ENCODE data around the gene SGSH. TPM values are rescaled to one million over a fixed set of nuclear protein-coding genes. Genes with fewer than 3 reads are reported as not detected.

Gene SGSH
- total RNA-seq, 1 experiment from 2014 or later: 42.8 TPM

DNA sequence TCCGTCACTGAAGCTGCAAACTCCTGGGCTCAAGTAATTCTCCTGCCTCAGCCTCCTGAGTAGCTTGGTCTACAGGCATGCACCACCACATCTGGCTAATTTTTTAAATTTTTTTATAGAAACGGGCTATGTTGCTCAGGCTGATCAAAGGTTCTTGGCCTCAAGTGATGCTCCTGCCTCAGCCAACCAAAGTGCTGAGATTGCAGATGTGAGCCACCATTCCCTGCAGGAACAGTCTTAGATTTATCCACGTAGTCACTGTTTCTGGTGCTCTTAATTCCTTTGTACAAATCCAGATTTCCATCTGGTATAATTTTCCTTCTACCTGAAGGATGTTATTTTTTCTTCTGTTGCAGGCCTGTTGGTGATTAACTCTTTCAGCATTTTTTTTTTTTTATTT, 13.1 kb upstream of the SGSH start:
- Mint-ChIP-seq H3K4me1 (ENCODE audit: low read depth, unreplicated experiment) (no peaks in the 10 kb centered on the region), H3K9me3 (ENCODE audit: unreplicated experiment) (peaks cover 13% of the 10 kb centered on the region), H3K4me3 (ENCODE audit: unreplicated experiment) (no peak overlapping the region), H3K36me3 (ENCODE audit: insufficient read depth, unreplicated experiment) (peaks cover 54% of the 10 kb centered on the region), H3K27me3 (ENCODE audit: insufficient read depth, unreplicated experiment) (no peaks in the 10 kb centered on the region), H3K27ac (ENCODE audit: unreplicated experiment) (no peak overlapping the region)
- H3K4me3 ChIP-seq (ENCODE audit: low read depth, low read length): no peak overlapping the region
- no peaks in the 10 kb centered on the region for H3K4me1 ChIP-seq
- POLR2A ChIA-PET: no interaction called here
- no peaks in the 10 kb centered on the region for H3K27me3 ChIP-seq (replicated peaks; ENCODE audit: control insufficient read depth, insufficient read depth, low read length)
- H3K36me3 ChIP-seq (ENCODE audit: control insufficient read depth, insufficient read depth, low read length): no peaks in the 10 kb centered on the region
- DNase-seq: no peak
- intact Hi-C loops (cut with micrococcal nuclease; ENCODE audit: unreplicated experiment): no loop called here
- CTCF ChIA-PET: no interaction called here
- BruUV-seq (replicated peaks): no TSS peak
- TF ChIP-seq, protein P1, sequence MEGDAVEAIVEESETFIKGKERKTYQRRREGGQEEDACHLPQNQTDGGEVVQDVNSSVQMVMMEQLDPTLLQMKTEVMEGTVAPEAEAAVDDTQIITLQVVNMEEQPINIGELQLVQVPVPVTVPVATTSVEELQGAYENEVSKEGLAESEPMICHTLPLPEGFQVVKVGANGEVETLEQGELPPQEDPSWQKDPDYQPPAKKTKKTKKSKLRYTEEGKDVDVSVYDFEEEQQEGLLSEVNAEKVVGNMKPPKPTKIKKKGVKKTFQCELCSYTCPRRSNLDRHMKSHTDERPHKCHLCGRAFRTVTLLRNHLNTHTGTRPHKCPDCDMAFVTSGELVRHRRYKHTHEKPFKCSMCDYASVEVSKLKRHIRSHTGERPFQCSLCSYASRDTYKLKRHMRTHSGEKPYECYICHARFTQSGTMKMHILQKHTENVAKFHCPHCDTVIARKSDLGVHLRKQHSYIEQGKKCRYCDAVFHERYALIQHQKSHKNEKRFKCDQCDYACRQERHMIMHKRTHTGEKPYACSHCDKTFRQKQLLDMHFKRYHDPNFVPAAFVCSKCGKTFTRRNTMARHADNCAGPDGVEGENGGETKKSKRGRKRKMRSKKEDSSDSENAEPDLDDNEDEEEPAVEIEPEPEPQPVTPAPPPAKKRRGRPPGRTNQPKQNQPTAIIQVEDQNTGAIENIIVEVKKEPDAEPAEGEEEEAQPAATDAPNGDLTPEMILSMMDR (IDR thresholded peaks at IDR 0.05; ENCODE audit: insufficient read depth in 1 of 2, low read depth in 1 of 2, low read length in 1 of 2, severe bottlenecking in 1 of 2, unreplicated experiment in 1 of 2): no peak
- H3K9me3 ChIP-seq: peaks cover 26% of the 10 kb centered on the region

DNA sequence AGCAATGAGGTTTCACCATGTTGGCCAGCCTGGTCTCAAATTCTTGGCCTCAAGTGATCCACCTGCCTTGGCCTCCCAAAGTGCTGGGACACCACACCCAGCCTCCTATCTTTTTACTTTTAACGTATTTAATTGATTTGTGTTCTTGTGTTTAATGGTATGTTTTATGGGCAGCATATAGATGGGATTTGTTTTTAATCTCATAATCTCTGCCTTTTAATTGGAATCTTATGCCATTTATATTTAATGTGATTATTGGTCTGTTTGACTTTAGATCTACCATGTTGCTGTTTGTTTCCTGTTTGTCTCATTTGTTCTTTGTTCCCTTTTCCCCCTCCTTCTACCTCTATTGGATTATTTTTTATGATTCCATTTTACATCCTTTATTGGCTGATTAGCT, 12.3 kb upstream of the SGSH start:
- Mint-ChIP-seq H3K27me3 (ENCODE audit: insufficient read depth, unreplicated experiment) (no peaks in the 10 kb centered on the region), H3K36me3 (ENCODE audit: insufficient read depth, unreplicated experiment) (peaks cover 53% of the 10 kb centered on the region), H3K9me3 (ENCODE audit: unreplicated experiment) (peaks cover 13% of the 10 kb centered on the region), H3K4me1 (ENCODE audit: low read depth, unreplicated experiment) (no peaks in the 10 kb centered on the region), H3K27ac (ENCODE audit: unreplicated experiment) (no peak overlapping the region), H3K4me3 (ENCODE audit: unreplicated experiment) (no peak overlapping the region)
- no TSS peak for BruUV-seq (replicated peaks)
- ChIA-PET POLR2A (no interaction called here), CTCF (no interaction called here)
- Histone ChIP-seq H3K4me3 (ENCODE audit: low read depth, low read length) (no peak overlapping the region), H3K36me3 (ENCODE audit: control insufficient read depth, insufficient read depth, low read length) (no peaks in the 10 kb centered on the region), H3K9me3 (peaks cover 26% of the 10 kb centered on the region), H3K4me1 (no peaks in the 10 kb centered on the region), H3K27me3 (replicated peaks; ENCODE audit: control insufficient read depth, insufficient read depth, low read length) (no peaks in the 10 kb centered on the region)
- TF ChIP-seq, protein P1 (IDR thresholded peaks at IDR 0.05; ENCODE audit: insufficient read depth in 1 of 2, low read depth in 1 of 2, low read length in 1 of 2, severe bottlenecking in 1 of 2, unreplicated experiment in 1 of 2): no peak
- intact Hi-C loops (cut with micrococcal nuclease; ENCODE audit: unreplicated experiment): no loop called here
- no peak for DNase-seq

DNA sequence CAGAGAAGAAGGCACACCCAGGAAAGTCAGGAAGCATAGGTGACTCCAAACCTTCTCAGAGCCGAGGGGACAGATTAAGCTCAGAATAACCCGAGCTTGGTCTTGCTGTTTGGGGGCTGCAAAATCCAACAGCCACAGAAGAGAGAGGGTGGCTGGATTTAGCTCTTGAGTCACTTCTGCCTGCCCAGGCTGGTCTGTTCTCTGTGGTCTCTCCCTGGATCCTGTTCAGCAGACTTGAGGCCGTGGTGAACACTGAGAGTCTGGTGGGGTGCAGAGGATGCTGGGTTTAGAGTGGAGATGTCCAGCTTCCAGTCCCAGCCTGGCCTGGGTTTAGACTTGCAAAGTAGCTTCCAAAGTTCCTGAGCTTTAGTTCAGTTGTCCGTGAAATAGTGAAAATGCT, 8.9 kb upstream of the SGSH start:
- Histone ChIP-seq H3K9me3 (peaks cover 23% of the 10 kb centered on the region), H3K4me1 (no peaks in the 10 kb centered on the region; the same call in 1 of the 2 replicates), H3K27me3 (replicated peaks; ENCODE audit: control insufficient read depth, insufficient read depth, low read length) (no peaks in the 10 kb centered on the region), H3K4me3 (ENCODE audit: low read depth, low read length) (no peak overlapping the region), H3K36me3 (ENCODE audit: control insufficient read depth, insufficient read depth, low read length) (no peaks in the 10 kb centered on the region)
- H3K4me1 Mint-ChIP-seq (ENCODE audit: low read depth, unreplicated experiment): peaks cover 5% of the 10 kb centered on the region
- CTCF ChIA-PET: no interaction called here
- intact Hi-C loops (cut with micrococcal nuclease; ENCODE audit: unreplicated experiment): no loop called here
- peaks cover 13% of the 10 kb centered on the region for H3K9me3 Mint-ChIP-seq (ENCODE audit: unreplicated experiment)
- BruUV-seq (replicated peaks): no TSS peak
- H3K4me3 Mint-ChIP-seq (ENCODE audit: unreplicated experiment): no peak overlapping the region
- no peak overlapping the region for H3K27ac Mint-ChIP-seq (ENCODE audit: unreplicated experiment)
- peaks cover 34% of the 10 kb centered on the region for H3K36me3 Mint-ChIP-seq (ENCODE audit: insufficient read depth, unreplicated experiment)
- POLR2A ChIA-PET: no interaction called here
- H3K27me3 Mint-ChIP-seq (ENCODE audit: insufficient read depth, unreplicated experiment): no peaks in the 10 kb centered on the region
- TF ChIP-seq, protein P1 (IDR thresholded peaks at IDR 0.05; ENCODE audit: insufficient read depth in 1 of 2, low read depth in 1 of 2, low read length in 1 of 2, severe bottlenecking in 1 of 2, unreplicated experiment in 1 of 2): no peak
- no peak for DNase-seq

All from Caco-2 (cell line).